Stimulated activated CD4-positive, alpha-beta T cell treated with anti-CD3 and anti-CD28 coated beads, Interleukin-2, amount 100 ng/mL, for 48 hours (primary cell): ENCODE results near the gene MUC3A.

Source experiments
- DNase-seq, 2 donors: peaks; one replicate each; pipeline ENCODE4 v3.0.0-alpha.2; 2020

The MUC3A gene

GRCh38 chr7:100946111-100946510 is 3.2 kb upstream of the MUC3A start:
- DNase-seq: no peak

DNA sequence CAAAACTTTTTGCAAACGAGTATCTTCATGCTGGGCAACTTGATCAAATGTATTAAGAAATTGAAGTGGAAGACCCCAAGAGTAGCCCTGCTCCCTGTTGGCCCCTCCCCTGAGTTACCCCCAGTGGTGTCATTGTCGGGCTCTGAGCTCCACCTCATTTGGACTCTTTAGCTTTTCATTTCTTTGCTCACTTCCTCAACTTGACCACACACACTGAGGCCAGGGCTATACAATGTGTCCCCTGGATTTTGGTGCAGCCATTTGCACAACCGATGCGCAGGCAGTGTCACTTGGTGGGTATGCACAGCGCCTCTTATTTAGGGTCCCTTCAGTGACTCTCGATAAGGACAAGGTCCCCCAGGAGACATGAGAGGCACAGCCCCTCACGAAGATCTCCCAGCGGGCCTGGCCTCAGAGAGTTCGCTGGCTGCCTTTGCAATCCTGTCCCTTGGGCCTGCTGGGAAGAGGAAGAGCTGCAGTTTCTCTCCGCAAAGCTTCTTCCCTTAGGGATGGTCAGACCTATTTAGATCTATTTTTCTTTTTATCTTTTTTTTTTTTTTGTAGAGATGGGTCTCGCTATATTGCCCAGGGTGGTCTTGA is 2.5 kb upstream of the MUC3A start:
- no peak for DNase-seq

DNA sequence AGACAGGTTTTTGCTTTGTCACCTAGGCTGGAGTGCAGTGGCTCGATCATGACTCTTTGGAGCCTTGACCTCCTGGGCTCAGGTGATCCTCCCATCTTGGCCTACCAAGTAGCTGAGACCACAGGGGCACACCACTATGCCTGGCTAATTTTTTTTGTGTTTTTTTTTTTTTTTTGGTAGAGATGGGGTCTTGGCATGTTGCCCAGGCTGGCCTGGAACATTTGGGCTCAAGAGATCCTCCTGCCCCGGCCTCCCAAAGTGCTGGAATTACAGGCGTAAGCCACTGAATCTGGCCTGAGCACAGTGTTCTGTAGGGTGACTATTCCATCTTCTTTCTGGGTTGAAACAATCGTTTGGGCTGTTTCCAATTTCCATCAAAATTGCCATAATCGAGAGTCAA is 1.5 kb upstream of the MUC3A start:
- DNase-seq: no peak

GRCh38 chr7:100949933-100950443 is 654 bp downstream of the MUC3A start:
- DNase-seq: no peak

GRCh38 chr7:100951172-100951571 is 1.8 kb downstream of the MUC3A start:
- DNase-seq: no peak

GRCh38 chr7:100951888-100952560 is 2.7 kb downstream of the MUC3A start:
- no peak for DNase-seq

- no peak for DNase-seq
Observed at GRCh38 chr7:100952641-100953040, 3.3 kb downstream of the MUC3A start.

DNA sequence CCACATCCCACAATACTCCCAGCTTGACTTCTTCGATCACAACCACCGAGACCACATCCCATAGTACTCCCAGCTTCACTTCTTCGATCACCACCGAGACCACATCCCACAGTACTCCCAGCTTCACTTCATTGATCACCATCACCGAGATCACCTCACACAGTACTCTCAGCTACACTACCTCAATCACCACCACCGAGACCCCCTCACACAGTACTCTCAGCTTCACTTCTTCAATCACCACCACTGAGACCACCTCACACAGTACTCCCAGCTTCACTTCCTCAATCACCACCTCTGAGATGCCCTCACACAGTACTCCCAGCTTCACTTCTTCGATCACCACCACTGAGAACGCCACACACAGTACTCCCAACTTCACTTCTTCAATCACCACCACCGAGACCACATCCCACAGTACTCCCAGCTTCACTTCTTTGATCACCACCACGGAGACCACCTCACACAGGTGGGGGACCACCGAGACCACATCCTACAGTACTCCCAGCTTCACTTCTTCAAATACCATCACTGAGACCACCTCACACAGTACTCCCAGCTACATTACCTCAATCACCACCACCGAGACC is 8.6 kb downstream of the MUC3A start:
- DNase-seq: no peak

DNA sequence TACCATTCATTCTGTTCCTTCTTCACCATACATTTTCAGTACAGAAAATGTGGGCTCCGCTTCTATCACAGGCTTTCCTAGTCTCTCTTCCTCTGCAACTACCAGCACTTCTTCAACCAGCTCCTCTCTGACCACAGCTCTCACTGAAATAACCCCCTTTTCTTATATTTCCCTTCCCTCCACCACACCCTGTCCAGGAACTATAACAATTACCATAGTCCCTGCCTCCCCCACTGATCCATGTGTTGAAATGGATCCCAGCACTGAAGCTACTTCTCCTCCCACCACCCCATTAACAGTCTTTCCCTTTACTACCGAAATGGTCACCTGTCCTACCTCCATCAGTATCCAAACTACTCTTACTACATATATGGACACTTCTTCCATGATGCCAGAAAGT is 10.6 kb downstream of the MUC3A start:
- no peak for DNase-seq

DNA sequence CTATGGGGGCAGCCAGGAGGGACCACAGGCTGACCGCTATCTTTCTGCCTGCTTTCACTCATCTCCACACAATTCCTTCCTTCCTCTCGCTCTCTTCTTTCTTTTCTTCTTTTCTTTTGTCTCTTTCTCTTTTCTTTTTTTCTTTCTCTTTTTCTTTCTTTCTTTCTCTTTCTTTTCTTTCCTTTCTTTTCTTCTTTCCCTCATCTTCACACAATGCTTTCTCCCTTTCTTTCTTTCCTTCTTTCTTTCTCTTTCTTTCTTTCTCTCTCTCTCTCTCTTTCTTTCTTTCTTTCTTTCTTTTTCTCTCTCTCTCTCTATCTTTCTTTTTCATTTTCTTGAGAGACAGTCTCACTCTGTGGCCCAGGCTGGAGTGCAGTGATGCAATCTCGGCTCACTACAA is 13.2 kb downstream of the MUC3A start:
- DNase-seq: no peak

GRCh38 chr7:100963386-100963785 is 14.1 kb downstream of the MUC3A start:
- no peak for DNase-seq

DNA sequence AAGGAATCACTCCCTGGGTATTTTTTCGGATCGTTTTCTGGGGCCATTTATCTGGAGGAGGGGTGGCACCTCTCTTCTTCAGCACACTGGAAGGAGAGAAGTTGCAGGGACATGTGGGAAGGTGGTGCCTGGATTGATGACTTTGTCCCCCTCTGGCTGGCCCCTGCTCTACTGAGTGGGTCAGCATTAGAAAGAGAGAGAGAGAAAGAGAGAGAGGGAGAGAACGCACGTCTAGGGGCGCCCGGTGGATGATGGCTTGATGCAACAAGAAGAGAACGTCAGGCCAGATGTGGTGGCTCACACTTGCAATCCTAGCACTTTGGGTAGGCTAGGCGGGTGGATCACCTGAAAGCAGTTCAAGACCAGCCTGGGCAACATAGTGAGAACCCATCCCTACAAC is 14.5 kb downstream of the MUC3A start:
- DNase-seq: no peak

DNA sequence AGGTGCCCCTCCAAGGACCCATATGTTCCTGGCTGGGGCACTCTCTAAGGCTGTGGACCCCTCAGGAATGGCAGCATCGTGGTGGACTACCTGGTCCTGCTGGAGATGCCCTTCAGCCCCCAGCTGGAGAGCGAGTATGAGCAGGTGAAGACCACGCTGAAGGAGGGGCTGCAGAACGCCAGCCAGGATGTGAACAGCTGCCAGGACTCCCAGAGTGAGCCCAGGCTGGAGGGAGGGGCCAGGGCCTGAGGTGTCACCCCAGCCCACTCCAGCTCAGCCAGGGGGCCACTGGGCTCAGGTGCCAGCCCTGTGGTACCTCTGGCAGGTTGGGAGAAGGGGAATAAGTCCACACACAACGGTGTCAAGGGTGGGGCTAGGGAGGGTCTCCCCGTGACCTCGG is 15.3 kb downstream of the MUC3A start:
- no peak for DNase-seq

DNA sequence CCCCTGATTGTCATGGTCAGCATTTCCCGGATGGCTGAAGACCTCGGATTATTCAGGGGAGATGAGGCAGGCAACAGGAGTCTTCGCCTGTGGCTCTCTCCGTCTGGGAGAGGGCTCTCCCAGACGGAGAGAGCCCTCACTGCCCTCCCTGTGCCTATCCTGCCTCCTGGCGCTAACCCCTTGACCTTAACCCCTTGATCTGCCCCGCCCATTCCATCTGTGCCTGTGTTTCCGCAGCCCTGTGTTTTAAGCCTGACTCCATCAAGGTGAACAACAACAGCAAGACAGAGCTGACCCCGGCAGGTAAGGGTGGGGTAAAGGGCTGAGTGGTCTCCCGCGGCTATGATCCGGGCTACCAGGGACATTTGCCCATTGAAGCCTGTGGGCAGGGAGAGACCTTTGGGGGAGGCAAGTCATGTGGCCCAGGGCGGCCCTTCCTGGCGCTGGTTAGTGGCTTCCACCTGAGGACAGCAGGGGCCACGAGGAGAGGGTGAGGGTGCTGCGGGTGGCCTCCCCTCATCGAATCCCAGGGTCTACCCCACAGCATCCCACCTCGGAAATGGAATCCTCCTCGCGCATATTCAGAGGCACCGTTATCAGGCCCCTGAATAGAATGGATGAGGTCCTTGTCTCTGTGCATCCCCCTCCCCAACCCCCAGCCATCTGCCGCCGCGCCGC is 15.8 kb downstream of the MUC3A start:
- no peak for DNase-seq

DNA sequence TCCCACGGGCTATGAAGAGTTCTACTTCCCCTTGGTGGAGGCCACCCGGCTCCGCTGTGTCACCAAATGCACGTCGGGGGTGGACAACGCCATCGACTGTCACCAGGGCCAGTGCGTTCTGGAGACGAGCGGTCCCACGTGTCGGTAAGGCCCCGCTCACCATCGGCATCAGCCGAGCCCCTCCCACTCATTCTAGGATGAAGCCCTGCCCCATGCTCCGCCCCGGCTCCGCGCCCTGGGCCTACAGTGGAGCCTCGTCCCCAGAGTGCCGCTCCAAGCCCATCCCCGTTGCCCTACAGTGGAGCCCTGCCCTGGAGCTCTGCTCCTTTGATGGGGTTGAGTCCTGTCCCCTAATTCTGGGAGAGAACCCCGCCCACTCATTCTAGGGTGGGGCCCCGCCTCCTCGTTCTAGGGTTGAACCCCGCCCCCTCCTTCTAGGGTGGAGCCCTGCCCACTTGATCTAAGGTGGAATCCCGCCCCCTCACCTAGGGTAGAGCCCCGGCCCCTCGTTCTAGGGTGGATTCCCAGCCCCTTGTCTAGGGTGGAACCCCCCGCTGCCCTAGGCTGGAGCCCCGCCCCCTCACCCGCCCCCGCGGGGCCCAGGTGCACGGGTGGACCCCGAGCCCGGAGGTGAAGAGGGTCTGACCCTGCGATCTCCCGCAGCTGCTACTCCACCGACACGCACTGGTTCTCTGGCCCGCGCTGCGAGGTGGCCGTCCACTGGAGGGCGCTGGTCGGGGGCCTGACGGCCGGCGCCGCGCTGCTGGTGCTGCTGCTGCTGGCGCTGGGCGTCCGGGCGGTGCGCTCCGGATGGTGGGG is 16.6 kb downstream of the MUC3A start:
- peak; percentile 82 to 88 for DNase-seq

- no peak for DNase-seq
Observed at GRCh38 chr7:100966542-100967291, 17.4 kb downstream of the MUC3A start.

DNA sequence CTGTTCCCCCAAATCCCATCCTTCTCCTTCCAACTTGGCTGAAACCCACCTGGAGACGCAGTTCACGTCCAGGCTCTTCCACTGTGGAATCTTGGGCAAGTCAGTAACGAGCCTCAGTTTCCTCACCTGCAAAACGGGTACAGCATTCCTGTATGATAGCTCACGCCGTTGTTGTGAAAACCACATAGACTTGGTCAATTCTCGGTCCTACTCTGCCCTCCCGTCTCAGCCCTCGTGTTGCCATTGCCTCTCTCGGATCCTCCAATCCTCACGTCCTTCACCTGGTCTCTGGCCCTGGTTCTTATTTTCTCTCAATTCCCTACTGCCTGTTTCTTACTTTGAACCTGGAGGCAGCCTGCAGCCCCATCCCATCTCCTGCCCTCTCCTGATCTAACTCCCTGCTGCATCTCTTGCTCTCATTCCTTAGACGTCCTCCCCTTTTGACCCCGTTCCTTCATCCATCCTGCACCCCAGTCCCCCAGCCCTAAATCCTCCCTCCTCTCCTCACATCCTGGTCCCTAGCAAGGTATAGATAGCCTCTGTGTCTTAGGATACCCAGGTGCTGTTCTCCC is 18.0 kb downstream of the MUC3A start:
- DNase-seq: no peak

DNA sequence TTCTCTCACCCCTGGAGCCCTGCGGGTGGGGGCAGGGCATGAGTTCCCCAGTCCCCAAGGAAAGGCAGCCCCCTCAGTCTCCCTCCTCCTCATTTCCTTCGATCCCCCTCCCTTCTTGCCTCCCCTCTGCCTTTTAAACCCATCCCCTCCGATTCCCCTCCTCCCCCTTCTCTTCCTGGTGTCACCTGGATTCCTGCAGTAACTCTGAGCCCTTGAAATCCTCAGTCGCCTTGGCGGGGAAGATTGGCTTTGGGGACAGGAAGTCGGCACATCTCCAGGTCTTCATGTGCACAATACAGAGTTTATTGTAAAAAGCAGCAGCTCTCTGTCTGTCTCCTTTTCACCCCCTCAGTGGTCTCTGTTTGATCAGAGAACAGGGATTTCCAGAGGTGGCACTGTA is 18.7 kb downstream of the MUC3A start:
- no peak for DNase-seq

DNA sequence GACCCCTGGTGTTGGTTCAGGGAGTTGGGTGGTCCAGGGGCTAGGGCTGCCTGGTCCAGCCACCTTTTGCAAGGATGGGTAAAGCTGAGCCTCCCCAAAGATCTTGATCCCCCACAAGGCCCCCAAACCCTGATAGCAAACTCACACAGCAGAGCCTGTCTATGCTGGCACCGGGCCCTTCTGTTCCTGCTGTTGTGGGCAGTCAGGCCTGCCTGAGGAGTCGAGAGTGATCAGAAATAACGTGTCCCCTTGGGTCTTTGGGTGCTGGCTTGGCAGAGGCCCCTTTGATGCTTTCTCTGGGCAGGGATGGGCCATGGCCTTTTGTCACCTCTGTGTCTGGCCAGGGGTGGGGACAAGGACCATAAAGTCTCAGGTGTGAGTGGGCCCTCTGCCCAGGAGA is 19.3 kb downstream of the MUC3A start:
- DNase-seq: no peak

- no peak for DNase-seq
Observed at GRCh38 chr7:100969066-100969615, 19.8 kb downstream of the MUC3A start, which contains the start of gene MUC12. Gene MUC12, plus strand, starts transcription at chr7:100969565. Its CDS starts 58 bp downstream, at chr7:100969623.
